Bone marrow (tissue), 2 donors: ENCODE data around the gene CACNA1C.

ENCODE experiments used
- DNase-seq, 2 donors: peaks; one replicate each; lab custom pipeline; 2025; lab: John Stamatoyannopoulos, UW

Gene CACNA1C

DNA sequence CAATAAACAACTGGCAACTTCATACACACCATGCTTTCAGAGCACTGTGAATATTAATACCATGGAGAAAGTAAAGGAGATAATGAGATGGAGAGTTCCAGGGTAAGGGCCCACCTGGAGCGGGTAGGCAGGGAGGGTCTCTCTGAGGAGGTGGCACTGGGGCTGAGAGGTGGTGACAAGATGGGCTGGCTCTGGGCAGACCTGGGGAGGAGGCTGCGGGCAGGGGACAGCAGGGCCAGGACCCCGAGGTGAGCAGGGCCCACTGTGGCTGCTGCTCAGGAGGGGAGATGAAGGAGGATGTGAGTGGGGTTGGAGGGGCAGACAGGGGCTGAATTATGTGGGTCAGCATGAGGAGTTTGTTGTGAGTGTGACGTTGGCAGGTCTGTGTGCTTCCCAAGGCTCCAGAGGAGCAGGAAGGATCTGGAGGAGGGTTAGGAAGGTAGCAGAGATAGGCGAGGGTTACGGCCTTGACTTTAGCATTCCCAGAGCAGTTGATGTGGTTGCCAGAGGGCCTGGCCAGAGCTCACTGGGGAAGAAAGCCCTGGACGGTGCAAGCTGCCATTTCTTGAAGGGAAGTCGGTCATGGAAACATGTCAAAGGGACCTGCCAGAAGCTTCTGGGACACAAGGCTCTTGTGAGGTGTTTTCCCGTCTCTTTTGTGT, 88.2 kb downstream of the CACNA1C start:
- DNase-seq, result no peak

DNA sequence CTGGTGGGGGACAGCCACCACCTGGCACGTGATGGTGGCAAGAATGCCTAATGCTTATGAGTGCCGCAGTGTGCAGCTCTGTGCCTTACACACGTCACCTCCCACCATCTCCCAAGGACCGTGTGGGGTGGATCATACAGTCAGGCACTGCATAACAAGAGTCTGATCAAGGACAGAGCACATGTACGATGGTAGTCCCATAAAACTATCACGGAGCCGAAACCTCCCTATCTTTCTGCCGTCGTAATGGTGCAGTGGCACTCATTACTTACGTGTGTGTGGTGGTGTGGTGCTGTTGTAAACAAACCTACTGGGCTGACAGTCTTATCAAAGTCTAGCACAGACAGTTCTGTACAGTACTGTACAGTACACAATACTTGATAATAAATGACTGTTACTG, 89.3 kb downstream of the CACNA1C start:
- DNase-seq, result no peak

DNA sequence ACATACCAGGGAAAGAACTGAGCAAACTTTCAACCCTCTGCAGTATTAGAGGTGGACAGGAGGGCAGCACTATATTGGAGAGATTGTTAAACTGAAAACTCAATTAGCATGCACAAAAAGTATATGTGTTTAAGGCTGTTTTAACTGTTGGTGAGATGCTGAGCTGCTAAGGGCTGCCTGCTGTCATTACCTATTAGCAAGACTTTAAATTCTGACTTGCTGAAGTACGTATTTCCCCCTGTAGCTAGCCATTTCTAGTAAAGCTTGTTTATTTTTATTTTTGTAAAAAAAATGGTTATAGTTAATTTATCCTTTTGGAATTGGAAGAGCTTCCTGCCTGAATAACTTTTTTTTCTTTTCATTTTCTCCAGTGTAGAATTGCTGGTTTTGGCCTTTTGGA, 92.2 kb downstream of the CACNA1C start:
- DNase-seq, result no peak

DNA sequence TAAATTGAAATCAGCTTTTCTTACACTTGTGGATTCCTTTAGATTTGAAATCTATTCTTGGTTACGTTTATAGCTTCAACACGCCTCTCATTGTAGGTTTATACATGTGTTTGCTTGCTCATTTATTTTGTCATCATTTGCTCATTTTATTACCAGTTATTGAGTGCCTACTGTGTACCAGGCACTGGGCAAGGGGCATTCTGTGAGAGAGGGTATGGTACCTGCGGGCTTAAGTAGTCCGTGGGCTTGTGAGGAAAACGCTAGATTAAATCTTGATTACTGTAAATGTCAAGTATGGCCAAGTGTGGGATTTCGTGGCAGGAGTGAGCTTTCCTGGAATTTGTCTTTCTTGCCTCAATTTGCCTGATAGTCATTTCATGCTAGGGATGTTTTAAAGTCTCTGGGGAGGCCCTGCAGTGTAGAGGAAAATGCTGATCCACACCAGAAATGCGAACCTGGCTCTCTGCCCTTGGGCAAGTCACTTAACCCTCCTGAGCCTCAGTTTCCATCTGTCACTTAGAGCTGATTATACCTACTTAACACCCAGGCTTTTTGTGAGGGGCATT, 92.7 kb downstream of the CACNA1C start:
- no peak for DNase-seq

DNA sequence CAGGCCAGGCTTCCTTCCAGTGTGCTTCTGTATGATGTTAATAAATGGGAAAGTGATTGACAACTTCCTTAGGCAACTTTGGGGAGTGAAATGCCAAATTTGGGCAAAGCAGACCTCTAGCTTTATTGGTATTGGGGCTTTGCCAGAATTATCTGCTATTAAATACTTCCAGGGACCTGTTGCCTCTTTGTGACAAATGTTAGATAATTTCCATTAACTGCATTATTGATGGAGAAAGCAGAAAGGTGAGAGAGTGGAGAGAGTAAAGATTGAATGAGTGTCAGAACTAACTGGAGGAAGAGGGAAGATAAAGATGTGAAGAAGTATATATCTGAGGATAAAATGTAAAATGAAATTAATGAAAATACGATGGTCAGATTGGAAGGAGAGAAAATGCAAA, 94.5 kb downstream of the CACNA1C start:
- no peak for DNase-seq

DNA sequence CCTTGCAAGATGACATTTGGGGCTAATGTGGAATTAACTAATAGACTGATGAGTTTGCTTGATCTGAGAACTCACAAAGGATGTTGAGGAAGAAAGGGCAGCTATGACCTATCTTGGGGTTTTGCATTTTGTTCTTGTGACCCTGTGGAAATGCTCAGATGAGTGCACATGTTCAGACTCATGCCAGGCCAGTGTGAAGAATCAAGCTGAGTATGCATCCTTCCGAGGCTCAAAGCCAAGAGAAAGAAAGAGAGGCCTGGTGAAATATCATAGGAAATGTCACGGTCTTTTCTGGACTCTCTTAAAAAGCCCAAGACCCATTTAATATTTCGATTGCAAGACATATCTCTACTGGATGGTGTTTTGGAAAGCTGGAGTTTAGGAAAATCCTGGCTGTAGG, 96.3 kb downstream of the CACNA1C start:
- no peak for DNase-seq

DNA sequence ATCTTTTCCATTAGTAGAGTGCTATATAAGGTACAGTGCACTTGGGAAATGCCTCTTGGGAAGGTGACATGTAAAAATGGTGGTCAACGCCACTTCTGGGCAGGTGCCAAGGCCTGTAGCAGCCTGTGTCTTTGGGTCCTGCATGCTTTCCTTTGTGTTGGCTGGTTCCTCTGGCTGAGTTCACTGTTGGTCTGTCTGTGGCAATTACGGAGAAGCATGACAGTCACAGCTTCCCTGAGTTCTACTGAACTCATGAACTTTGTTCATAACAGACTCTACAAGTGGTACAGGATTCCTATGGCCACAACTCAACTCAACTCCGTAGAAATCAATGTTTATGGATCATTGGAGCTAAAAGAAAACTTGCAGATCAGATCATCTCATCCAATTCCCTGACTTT, 98.0 kb downstream of the CACNA1C start:
- DNase-seq, result no peak

DNA sequence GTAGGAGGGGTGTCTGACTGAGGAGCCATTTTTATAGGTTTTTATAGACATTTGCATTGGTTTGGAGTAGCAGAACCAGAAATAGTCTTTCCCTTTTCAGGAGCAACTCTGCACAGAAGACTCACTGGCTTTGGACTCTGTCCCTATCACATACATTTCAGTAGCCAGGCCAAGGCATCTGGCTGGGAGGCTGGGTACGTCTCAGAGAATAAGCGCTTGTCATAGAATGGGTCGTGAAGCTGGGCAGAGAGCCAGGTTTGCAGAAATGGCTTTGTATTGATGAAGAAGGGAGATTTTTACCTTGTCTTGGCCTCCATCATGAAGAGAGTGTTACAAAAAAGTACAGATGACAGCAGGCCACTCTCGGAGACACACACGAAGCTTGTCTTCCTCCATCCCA, 98.6 kb downstream of the CACNA1C start:
- DNase-seq, result no peak

DNA sequence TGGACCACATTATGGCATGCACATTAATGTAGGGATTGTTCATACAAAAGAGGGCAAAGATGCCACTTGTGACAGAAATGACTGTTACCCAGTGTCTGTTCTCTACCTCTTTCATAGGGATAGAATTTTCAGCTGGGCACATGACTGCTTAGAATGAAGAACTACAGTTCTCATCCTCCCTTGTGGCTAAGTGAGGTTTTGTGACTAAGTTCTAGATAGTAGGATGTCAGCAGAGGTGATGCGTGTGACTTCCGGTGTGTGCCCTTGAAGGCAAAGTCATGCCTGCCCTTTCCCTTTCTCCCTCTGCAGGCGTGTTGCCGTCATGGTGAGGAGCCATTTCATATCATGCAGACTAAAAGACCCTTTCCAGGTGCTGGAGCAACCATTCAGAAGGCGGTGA, 99.3 kb downstream of the CACNA1C start:
- no peak for DNase-seq

DNA sequence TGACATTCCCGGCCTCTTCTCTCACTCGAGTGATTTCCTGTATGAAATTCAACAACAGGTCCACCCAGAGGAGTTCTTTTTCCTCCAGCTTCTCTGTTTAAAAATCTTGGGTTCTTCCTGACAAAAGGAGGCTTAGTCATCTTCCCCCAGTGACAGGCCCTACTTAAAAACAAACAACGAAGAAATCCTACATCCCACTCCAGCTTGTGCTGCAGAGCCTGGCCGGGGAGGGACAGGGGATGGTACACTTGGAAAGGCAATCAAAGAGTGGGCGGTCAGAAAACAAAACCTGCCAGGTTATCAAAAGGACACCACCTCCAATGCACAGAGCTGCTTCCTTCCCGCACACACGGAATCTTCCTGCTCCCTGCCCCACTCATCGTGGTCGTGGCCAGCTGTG, 101.3 kb downstream of the CACNA1C start:
- DNase-seq, result no peak

DNA sequence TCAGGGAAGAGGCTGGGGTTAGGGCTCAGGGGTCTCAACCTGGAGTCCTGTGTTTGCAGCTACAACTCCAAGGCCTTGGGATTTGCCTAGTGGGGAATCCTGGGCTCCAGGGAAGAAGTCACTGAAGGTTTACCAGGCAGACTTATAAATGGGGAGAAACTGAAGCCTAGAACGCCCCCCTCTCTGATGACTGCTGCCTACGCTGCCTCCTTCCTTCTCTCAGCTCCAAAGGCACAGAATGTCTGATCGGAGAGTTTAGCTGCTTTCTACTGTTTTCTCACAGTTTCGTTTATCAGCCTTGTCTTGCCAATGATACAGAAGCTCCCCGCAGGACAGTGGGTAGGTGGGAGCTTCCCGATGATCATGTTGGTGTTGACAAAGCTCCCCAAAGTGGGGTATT, 101.7 kb downstream of the CACNA1C start:
- no peak for DNase-seq

DNA sequence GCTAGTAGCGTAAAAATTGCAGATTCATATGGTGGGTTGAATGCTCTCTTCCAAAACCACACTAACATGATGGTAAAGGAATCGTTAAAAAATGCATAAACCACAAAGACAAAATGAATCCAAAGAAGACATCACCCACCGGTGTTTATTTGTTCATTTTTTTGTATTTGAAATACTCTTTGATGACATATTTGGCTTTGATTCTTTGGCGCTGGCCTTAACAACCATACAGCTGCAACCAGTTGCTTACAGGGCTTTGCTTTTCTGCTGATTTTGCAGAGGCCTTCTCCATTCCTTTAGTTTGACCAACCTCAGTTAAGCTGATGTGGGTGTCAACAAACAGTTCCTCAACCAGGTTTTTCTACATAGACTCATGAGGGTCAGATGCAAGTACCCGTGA, 103.5 kb downstream of the CACNA1C start:
- no peak for DNase-seq

DNA sequence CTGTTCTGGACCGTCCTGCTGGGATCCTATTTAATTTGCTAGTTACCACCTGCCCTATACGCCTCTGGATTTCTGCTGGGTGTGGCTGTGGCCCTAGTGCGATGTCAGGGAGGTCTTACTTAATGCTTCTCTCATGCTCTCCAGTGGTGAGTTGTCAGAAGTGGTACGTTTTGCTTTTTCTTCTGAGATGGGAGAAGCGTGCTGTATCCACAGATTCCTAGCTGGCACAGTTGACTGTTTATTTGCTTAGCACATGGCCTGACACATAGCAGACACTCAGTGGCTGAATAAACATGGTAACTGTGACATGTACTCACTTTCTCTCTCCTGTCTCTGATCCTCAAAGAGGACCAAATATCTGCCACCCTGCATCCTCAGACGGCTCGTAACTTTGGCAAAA, 107.3 kb downstream of the CACNA1C start:
- DNase-seq, result no peak

DNA sequence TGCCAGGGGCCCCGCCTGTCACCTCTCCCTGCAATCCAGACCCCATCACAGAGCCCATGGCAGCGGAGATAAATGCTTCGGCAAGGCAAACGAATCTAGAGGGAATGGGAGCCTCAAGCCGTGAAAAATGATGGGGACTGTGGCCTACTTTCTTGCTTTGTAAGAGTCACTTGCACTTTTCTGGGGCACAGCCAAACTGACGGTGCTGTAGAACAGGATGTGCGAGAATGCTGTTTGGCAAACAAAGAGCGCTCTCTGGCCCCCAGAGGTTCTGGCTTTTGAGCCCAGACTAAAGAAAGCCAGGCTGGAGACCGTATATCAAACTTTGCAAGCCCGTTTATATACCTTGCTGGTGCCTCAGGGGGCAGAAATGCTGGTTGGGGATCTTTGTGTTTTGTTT, 108.7 kb downstream of the CACNA1C start:
- DNase-seq, result no peak

DNA sequence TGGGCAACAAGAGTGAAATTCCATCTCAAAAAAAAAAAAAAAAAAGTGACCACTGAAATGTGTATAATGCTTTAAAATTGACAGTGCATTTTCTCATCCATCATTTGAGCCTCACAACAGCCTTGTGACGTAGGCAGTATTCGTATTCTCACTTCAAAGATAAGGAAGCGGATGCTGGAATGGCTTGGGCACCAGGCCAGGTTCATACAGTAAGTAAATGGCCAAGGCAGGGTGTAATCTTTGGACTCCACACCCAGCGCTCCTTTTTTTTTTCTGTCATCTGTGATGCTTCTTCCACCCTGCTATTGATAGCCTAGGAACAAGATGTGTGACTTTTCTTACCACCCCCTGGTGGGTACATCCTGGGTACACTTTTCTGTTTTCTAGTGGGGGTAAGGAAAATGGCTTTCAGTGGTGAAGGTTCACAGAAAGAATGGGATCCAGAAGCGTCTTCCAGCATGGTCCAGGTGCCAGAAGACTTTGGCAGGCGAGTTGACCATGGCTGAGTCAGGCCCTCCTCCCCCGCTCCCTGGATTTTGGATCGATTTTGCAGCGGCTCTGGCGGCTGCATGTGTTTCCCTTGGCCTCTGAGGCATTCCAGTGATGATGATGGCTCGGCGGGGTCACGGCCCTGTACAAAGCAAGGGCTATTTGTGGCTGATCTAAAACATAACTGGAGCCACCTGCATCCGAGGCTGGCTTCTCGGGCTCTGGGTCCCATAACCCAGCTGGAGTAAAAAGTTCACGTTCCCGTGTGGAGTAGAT, 110.6 kb downstream of the CACNA1C start:
- no peak for DNase-seq

DNA sequence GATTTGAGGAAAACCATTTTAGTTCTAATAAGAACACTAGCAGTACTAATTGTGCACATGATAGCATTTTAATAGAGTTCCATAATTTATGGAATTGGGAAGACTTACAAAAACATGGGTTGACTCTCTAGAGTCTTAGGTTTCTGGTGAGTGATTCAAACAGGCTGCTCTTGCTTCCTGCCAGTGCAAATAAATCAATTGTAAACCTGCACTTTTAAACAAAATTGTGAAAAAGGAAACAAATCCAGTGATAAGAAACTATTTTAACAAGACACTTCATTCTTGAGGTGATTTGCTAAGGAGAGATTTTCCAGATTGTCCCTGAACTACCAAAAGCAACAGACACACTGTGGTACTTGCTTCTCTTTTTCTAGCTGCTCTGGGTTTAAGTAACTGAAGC, 112.2 kb downstream of the CACNA1C start:
- no peak for DNase-seq

DNA sequence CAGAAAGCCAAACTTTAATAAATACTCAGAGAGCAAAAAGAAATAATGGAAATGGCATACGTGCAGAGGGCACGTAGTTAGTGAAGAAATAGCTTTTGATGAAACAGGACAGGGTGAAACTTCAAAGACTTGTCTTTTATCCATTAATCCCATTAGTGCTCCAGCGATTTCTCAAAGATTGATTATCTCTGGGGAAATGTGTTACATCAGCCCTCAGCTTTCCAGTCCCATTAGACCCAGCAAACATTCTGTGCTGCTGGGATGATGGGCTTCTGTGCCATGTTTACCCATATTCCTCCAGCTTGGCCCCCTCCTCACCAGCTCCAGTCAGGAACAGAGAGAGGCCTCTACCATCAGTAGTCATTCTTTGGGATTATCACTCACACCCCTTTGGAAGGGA, 113.1 kb downstream of the CACNA1C start:
- DNase-seq, result no peak

DNA sequence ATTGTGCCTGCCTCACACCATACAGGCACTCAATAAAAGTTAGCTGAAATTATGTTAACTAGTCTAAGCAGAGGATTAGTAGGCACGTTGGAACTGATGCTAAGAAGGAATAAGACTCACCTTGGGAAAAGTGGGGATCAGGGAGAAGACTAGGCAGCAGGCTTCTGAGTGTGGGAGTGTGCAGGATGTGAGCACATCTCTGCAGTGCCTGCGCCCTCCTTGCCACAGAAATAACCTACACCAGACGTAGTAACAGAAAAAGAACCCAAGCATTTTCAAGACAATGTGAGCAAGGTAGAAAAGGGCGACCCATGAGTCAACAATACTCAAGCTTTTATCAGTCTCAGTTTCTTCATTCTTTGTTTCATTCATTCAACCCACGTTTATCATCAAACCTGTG, 113.9 kb downstream of the CACNA1C start:
- no peak for DNase-seq

DNA sequence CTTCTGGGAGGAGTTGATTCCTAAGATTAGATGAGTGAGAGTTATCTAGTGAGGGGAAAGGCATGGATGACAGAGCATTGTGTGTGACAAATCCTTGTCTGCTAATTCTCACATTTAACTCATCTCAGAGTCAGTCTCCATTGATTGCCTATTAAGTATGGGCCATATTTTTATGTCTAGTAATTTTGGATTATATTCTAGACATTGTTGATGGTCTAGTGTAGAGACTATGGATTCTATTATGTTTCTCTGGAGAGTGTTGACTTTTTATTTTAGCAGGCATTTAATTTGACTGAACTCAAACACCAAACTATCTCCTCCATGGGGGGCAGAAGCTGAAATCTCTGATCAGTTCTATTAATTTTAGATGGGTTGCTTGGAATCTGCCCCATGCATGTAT, 114.4 kb downstream of the CACNA1C start:
- no peak for DNase-seq

DNA sequence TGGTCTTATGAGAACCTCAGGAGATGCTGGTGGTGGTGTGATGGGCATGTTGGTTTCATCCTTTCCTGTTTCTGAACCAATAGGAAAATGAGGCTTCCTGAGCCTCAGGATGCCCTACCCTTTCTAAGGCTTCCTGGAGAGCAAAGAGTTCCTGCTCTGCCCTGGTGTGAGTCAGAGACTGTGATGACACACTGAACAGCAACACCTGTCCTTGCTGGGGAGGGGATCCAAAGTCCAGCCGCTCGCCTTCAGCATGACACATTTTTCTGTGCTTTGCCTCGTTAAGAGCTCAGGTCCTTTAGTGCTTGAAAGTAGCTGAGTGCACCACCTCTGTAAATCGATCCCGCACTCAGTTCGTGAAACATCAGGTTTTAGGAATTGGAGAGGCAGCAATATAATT, 116.0 kb downstream of the CACNA1C start:
- DNase-seq, result no peak

DNA sequence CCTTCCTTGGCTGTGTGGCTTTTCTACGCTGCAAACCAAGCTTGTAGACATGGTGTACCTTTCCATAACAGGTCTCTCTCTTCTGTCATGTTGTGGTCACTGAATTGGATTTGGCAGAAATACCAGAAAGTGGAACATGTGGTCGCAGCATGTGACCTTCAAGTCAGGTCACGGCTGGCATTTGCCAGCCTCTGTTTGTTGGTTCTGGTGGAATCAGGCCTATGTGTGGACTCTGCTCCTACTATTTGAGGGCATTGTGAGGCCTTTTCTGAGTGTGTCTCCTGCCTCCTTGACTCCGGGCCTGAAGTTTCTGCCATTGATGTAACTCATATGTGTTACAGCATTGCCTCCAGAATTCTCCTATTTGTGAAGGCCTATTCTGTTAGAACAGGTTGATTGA, 116.7 kb downstream of the CACNA1C start:
- DNase-seq, result no peak

DNA sequence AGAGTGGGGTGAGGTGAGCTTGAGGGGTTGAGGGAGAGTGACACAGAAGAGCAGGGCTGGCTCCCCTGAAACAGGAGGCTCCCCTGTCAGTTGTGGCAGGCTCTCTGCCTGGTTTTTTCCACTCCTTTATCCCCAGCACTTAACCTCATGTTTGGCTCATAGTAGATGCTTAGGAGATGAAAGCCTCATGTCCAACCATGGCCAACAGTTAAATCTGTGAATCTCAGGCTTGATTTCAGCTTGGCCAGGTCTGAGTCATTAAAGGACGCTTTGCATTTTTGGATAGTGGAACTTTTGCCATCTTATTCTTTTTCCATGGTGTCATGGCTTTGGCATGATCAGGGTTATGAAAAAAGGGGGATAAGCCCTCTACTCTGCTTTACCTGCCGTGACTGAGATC, 117.2 kb downstream of the CACNA1C start:
- no peak for DNase-seq

DNA sequence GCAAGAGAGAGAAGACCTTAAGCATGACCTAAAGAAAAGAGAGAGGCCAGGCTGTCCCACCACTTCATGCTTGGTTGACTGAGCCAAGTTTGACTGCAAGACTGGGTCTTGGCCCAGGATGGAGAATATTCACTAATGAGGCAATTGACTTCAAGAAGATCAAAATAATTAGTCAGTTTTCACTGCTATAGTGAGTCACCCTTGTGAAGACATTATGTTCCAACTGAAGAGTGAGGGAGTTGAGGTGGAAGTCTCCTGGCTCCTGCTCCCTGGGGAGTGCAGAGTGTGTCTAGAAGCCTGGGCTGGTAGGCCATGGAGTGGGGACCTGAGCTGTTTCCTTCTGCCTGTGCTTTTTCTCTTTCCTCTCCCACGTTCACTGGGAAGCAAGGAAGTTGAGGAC, 117.6 kb downstream of the CACNA1C start:
- DNase-seq, result no peak
